H9 (cell line): ENCODE data around the gene PARD6G. TPM values are rescaled to one million over a fixed set of nuclear protein-coding genes. Genes with fewer than 3 reads are reported as not detected.
A peak's percentile ranks its signal among the peaks of the same experiment; 100 is the strongest.

Source experiments
- DNase-seq: peaks from one replicate; pipeline ENCODE4 v3.0.0-alpha.2; 2017
- H2AFZ ChIP-seq: one replicate; pipeline ENCODE4 v1.6.1; 2013; ENCODE audit warnings: mild to moderate bottlenecking, low read length, control low read depth, moderate library complexity
- H2AK5ac ChIP-seq: 2 replicates; pipeline ENCODE4 v1.6.1; 2013; ENCODE audit warnings: low read length, control low read depth, mixed read lengths; ENCODE audit not compliant: insufficient read length
- H2BK120ac ChIP-seq: one replicate; pipeline ENCODE4 v1.6.1; 2013; ENCODE audit warnings: low read depth, mild to moderate bottlenecking, low read length, control low read depth, inconsistent platforms; ENCODE audit not compliant: poor library complexity, severe bottlenecking
- H2BK12ac ChIP-seq: 2 replicates; pipeline ENCODE4 v1.6.1; 2013; ENCODE audit warnings: low read length, control low read depth, mixed read lengths, low read depth; ENCODE audit not compliant: insufficient read length
- H2BK15ac ChIP-seq: 2 replicates; pipeline ENCODE4 v1.6.1; 2013; ENCODE audit warnings: low read depth, low read length, control low read depth
- H2BK20ac ChIP-seq: one replicate; pipeline ENCODE4 v1.6.1; 2013; ENCODE audit warnings: low read depth, mild to moderate bottlenecking, low read length, control low read depth, inconsistent platforms; ENCODE audit not compliant: poor library complexity, severe bottlenecking
- H2BK5ac ChIP-seq: 2 replicates; pipeline ENCODE4 v1.6.1; 2013; ENCODE audit warnings: low read length, control low read depth, mixed read lengths; ENCODE audit not compliant: insufficient read length
- H3K14ac ChIP-seq: 2 replicates; pipeline ENCODE4 v1.6.1; 2013; ENCODE audit warnings: low read length, control low read depth; ENCODE audit not compliant: insufficient read depth
- H3K18ac ChIP-seq: 2 replicates; pipeline ENCODE4 v1.6.1; 2013; ENCODE audit warnings: low read depth, mild to moderate bottlenecking, mixed read lengths, low read length, control low read depth; ENCODE audit not compliant: insufficient read length
- H3K23ac ChIP-seq: 2 replicates; pipeline ENCODE4 v1.6.1; 2013; ENCODE audit warnings: low read length, control low read depth, mixed read lengths, low read depth; ENCODE audit not compliant: insufficient read length
- H3K23me2 ChIP-seq: 2 replicates; pipeline ENCODE4 v1.6.1; 2013; ENCODE audit warnings: low read depth, mild to moderate bottlenecking, mixed read lengths, low read length, control low read depth; ENCODE audit not compliant: insufficient read length, poor library complexity, severe bottlenecking
- H3K27ac ChIP-seq: 2 replicates; pipeline ENCODE4 v1.5.1; 2013; ENCODE audit warnings: low read length, control low read depth, mixed read lengths, low read depth; ENCODE audit not compliant: insufficient read length
- H3K27me3 ChIP-seq: 2 replicates; pipeline ENCODE4 v1.6.1; 2013; ENCODE audit warnings: low read length, control low read depth, inconsistent platforms; ENCODE audit not compliant: insufficient read depth
- H3K4ac ChIP-seq: 2 replicates; pipeline ENCODE4 v1.6.1; 2013; ENCODE audit warnings: low read depth, mild to moderate bottlenecking, control low read depth, inconsistent platforms, low read length, moderate library complexity
- H3K4me1 ChIP-seq: 2 replicates; pipeline ENCODE4 v1.6.1; 2013; ENCODE audit warnings: low read length, control low read depth, inconsistent platforms; ENCODE audit not compliant: insufficient read depth
- H3K4me2 ChIP-seq: 2 replicates; pipeline ENCODE4 v1.6.1; 2013; ENCODE audit warnings: low read length, control low read depth, mixed read lengths; ENCODE audit not compliant: insufficient read length, insufficient read depth
- H3K56ac ChIP-seq: 2 replicates; pipeline ENCODE4 v1.6.1; 2013; ENCODE audit warnings: low read depth, mild to moderate bottlenecking, mixed read lengths, low read length, control low read depth; ENCODE audit not compliant: insufficient read length
- H3K79me1 ChIP-seq: 2 replicates; pipeline ENCODE4 v1.6.1; 2013; ENCODE audit warnings: low read depth, mild to moderate bottlenecking, moderate library complexity, low read length, control low read depth, inconsistent platforms; ENCODE audit not compliant: insufficient read depth, poor library complexity, severe bottlenecking
- H3K79me2 ChIP-seq: 2 replicates; pipeline ENCODE4 v1.6.1; 2013; ENCODE audit warnings: low read length, control low read depth, inconsistent platforms; ENCODE audit not compliant: insufficient read depth
- H3K9ac ChIP-seq: 2 replicates; pipeline ENCODE4 v1.6.1; 2013; ENCODE audit warnings: low read length, control low read depth, mixed read lengths; ENCODE audit not compliant: insufficient read length; ENCODE audit errors: extremely low read depth
- H3K9me3 ChIP-seq: one replicate; pipeline ENCODE4 v1.6.1; 2013; ENCODE audit warnings: low read depth, low read length, inconsistent platforms; ENCODE audit not compliant: control insufficient read depth
- H3T11ph ChIP-seq: one replicate; pipeline ENCODE4 v1.6.1; 2013; ENCODE audit warnings: mild to moderate bottlenecking, low read length, control low read depth, inconsistent platforms
- H4K20me1 ChIP-seq: one replicate; pipeline ENCODE4 v1.6.1; 2013; ENCODE audit not compliant: control insufficient read depth, insufficient read length, insufficient read depth
- H4K5ac ChIP-seq: 2 replicates; pipeline ENCODE4 v1.6.1; 2013; ENCODE audit warnings: low read depth, mild to moderate bottlenecking, mixed read lengths, low read length, control low read depth; ENCODE audit not compliant: insufficient read length
- H4K8ac ChIP-seq: replicated peaks from 2 replicates; pipeline ENCODE4 v1.6.1; 2013; ENCODE audit warnings: low read length, control low read depth, mixed read lengths, low read depth; ENCODE audit not compliant: insufficient read length
- H4K91ac ChIP-seq: 2 replicates; pipeline ENCODE4 v1.6.1; 2013; ENCODE audit warnings: low read depth, mild to moderate bottlenecking, moderate library complexity, mixed read lengths, low read length, control low read depth; ENCODE audit not compliant: insufficient read length
- H3K27ac Mint-ChIP-seq, 3 experiments: 2 replicates in 2 of 3; 3 replicates in 1 of 3; pipeline ENCODE4 v1.8.0; 2020 to 2021; ENCODE audit warnings: mixed read lengths in 3 of 3, mild to moderate bottlenecking in 1 of 3, moderate library complexity in 1 of 3
- H3K27me3 Mint-ChIP-seq: 2 replicates; pipeline ENCODE4 v1.8.0; 2021; ENCODE audit warnings: low read depth, mild to moderate bottlenecking, moderate library complexity, mixed read lengths
- H3K36me3 Mint-ChIP-seq, 3 experiments: 2 replicates in 2 of 3; 3 replicates in 1 of 3; pipeline ENCODE4 v1.8.0; 2020 to 2021; ENCODE audit warnings: low read depth in 3 of 3, mixed read lengths in 3 of 3; ENCODE audit not compliant: insufficient read depth in 1 of 3
- H3K4me1 Mint-ChIP-seq, 2 experiments: 2 replicates each; pipeline ENCODE4 v1.8.0; 2020; ENCODE audit warnings: mixed read lengths in 2 of 2
- H3K4me3 Mint-ChIP-seq, 2 experiments: 2 replicates in 1 of 2; 3 replicates in 1 of 2; pipeline ENCODE4 v1.8.0; 2020 to 2021; ENCODE audit warnings: mild to moderate bottlenecking in 2 of 2, mixed read lengths in 2 of 2, moderate library complexity in 1 of 2
- H3K9me3 Mint-ChIP-seq, 2 experiments: 2 replicates in 1 of 2; 3 replicates in 1 of 2; pipeline ENCODE4 v1.8.0; 2020; ENCODE audit warnings: mild to moderate bottlenecking in 2 of 2, mixed read lengths in 2 of 2, moderate library complexity in 1 of 2
- CTCF ChIP-seq: fragments of 200-600 bp; sonication (generic); conservative IDR thresholded peaks from 3 replicates; pipeline ENCODE4 v1.8.0; 2021; ENCODE audit warnings: antibody characterized with exemption, mild to moderate bottlenecking
- WGBS: extraction: QIAGEN DNeasy Blood & Tissue Kit; methylation state at CpG from one replicate; pipeline ENCODE4 v1.1.7; 2013; ENCODE audit warnings: missing lambda C conversion rate, low lambda C conversion rate, mixed read lengths; ENCODE audit not compliant: insufficient read length; ENCODE audit errors: extremely low coverage; 5-methylcytosine and 5-hydroxymethylcytosine counted together
- total RNA-seq: library from RNA; stranded (reverse); gene quantifications from 2 replicates; pipeline ENCODE4 v1.2.1, GENCODE V29; 2021

PARD6G gene
- total RNA-seq, 1 experiment from 2014 or later, result 11.2 TPM

DNA sequence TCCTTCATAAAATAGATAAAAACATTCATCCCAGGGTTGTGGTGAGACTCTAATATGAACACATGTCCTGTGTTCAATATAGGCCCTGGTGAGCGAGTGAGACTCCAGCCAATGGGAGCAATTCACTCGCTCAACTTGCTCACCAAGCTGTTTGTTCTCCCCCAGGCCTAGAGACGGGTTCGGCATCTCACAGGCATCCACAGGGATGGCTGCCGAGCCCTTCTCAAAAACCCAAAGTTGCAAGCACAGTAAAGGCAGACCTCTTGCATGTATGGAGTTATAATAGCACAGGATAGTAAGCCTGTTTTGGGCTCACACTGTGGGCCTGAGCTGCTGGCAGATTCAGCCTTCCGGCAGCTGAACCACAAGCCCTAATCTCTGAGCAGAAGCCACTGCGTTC lies 15.7 kb downstream of the PARD6G start:
- H3K79me2 ChIP-seq, result no peaks in the 10 kb centered on the region
- H3K27me3 ChIP-seq, result no peaks in the 10 kb centered on the region
- peaks cover 6 to 17% of the 10 kb centered on the region in 2 experiments for H3K4me1 Mint-ChIP-seq
- H3K79me1 ChIP-seq, result no peaks in the 10 kb centered on the region
- H3T11ph ChIP-seq, result no peak overlapping the region
- no peak overlapping the region for H3K9ac ChIP-seq
- H2AFZ ChIP-seq, result no peak overlapping the region
- no peak overlapping the region for H3K14ac ChIP-seq
- H4K8ac ChIP-seq, result no peak overlapping the region
- no peak overlapping the region for H4K91ac ChIP-seq
- no peak overlapping the region for H2AK5ac ChIP-seq
- no peak overlapping the region for H2BK5ac ChIP-seq
- H3K23me2 ChIP-seq, result no peaks in the 10 kb centered on the region
- no peak overlapping the region for H2BK120ac ChIP-seq
- no peak overlapping the region for H3K18ac ChIP-seq
- no peak overlapping the region for H3K27ac ChIP-seq
- H2BK20ac ChIP-seq, result no peak overlapping the region
- no peaks in the 10 kb centered on the region for H4K20me1 ChIP-seq
- H3K4ac ChIP-seq, result no peak overlapping the region
- H3K27me3 Mint-ChIP-seq, result peaks cover 2% of the 10 kb centered on the region
- no peaks in the 10 kb centered on the region for H3K36me3 Mint-ChIP-seq
- H2BK12ac ChIP-seq, result no peak overlapping the region
- H3K9me3 Mint-ChIP-seq, result no peaks in the 10 kb centered on the region; a peak in 3 of 5 replicates
- H3K27ac Mint-ChIP-seq, result peak overlapping the region in 1 of 3 experiments; percentile 18; a peak in 1 of 7 replicates
- no peak overlapping the region for H4K5ac ChIP-seq
- no peak overlapping the region for H3K56ac ChIP-seq
- no peaks in the 10 kb centered on the region for H3K9me3 ChIP-seq
- H2BK15ac ChIP-seq, result no peak overlapping the region
- no CpG with 5 or more reads among the region's 7 CpGs for WGBS
- no peak for TF ChIP-seq CTCF
- H3K4me2 ChIP-seq, result no peak overlapping the region
- DNase-seq, result no peak
- no peak overlapping the region for H3K4me3 Mint-ChIP-seq
- H3K4me1 ChIP-seq, result no peaks in the 10 kb centered on the region
- no peak overlapping the region for H3K23ac ChIP-seq
